NCI-H82 treated with DMSO at 0.1 percent for 48 hours (cell line): ENCODE measurements around the gene UNC79.
A peak's percentile ranks its signal among the peaks of the same experiment; 100 is the strongest.
"Not testable (repeated sequence)": the region's sequence is repeated elsewhere in the genome, so short reads cannot be mapped to it uniquely, and the experiment has no call there.

Experiments used
- DNase-seq: peaks from one replicate; lab custom pipeline; 2025; ENCODE audit not compliant: unreplicated experiment; lab: John Stamatoyannopoulos, UW

UNC79 gene

GRCh38 chr14:93430315-93431035 lies at the start of gene UNC79:
Gene UNC79, plus strand, starts transcription at chr14:93430939. Its CDS starts 91 bp downstream, at chr14:93431030.
- peak; percentile 32 for DNase-seq

GRCh38 chr14:93381644-93382043 lies 49.1 kb upstream of the UNC79 start:
- DNase-seq = no peak

DNA sequence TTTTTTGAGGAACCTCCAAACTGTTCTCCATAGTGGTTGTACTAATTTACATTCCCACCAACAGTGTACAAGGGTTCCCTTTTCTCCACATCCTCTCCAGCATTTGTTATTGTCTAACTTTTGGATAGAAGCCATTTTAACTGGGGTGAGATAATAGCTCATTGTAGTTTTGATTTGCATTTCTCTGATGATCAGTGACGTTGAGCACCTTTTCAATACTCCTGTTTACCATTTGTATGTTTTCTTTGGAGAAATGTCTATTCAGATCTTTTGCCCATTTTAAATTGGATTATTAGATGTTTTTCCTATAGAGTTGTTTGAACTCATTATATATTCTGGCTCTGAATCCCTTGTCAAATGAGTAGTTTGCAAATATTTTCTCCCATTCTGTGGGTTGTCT lies 46.5 kb upstream of the UNC79 start:
- not testable (repeated sequence) for DNase-seq

- DNase-seq = no peak
Measured at GRCh38 chr14:93395231-93395630, 35.5 kb upstream of the UNC79 start.

DNA sequence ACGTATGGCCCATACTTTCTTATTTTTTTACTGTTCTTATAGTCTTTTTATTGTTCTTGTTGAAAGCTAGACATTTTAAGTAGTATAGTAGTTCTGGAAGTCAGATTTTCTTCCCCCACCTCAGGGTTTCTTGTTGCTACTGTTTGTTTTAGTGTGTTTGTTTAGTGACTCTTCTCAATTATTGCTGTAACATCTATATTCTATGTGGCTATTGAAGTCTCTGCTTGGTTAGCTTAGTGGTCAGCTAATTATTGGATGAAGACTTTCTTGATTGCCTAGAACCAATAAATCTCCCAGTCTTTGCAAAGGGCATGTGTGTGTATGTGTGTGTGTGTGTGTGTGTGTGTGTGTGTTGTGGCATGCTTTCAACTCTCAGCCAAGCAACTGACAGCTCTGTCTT lies 34.3 kb upstream of the UNC79 start:
- DNase-seq = no peak

DNA sequence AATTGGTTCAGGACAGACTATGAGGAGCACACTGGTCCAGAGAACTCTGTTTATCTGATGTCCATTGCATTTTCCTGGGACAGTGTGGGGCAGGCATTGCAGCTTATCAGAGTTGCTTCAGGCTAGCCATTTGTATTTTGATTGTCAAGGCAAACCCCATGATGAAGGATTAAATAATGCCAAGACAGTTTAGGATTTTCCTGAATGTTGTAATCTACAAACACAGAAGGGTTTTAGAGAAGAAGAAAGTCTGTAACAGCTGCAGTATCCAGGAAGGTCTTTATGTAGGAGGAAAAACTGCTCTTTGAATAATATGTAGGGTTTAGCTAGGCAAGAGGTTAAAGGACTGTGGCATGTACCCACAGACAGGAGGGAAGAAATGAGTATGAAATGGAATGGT lies 32.2 kb upstream of the UNC79 start:
- no peak for DNase-seq

GRCh38 chr14:93402951-93403350 lies 27.8 kb upstream of the UNC79 start:
- DNase-seq = no peak

DNA sequence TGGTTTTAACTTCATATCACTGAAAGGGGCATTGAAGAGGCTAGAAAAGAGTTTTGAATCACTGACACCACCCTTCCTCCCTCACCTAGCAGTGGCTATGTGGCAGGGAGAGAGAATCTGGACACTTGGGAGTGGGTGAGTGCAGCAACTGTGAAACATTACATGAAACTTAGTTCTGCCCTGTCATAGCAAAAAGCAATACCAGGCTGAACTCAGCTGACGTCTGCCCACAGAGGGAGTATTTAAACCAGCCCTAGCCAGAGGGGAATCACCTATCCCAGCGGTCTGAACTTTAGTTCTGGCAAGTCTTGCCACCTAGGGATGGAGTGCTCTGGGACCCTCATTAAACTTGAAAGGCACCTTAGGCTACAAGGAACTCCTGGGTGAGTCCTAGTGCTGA lies 20.7 kb upstream of the UNC79 start:
- no peak for DNase-seq

GRCh38 chr14:93410893-93411292 lies 19.8 kb upstream of the UNC79 start:
- no peak for DNase-seq

- DNase-seq = not testable (repeated sequence)
Measured at GRCh38 chr14:93425136-93425535, 5.6 kb upstream of the UNC79 start.

GRCh38 chr14:93426750-93427149 lies 4.0 kb upstream of the UNC79 start:
- no peak for DNase-seq

DNA sequence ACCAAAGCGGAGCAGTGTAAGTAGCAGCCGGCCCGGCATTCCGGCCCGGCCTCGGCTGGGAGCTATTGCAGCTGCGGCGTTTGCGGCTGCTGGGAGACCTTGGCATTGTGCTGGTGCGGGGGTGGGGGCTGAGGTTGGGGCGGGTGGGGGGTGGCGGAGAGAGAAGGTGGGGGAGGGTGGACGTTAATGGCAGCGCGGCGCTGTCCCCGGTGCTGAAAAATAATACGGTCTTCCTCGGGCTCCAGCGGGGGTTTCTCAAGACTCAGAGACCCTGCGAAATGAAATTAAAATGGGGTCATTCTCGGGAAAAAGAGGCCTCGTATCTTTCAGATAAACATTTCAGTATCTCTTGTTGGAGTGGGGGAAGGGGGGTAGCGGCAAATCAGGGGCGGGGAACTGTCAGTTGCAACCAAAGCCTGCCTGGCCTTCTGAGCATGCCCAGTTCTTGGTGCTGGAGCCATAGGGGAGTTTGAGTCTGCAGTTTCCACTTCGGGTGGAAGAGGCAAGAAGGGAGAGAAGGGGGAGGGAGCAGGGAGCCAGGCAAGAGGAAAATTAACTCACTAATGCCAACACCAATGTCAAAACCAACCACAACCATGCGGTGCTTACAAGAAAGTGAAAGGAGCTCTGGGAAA lies 414 bp downstream of the UNC79 start:
- DNase-seq = peak; percentile 60

DNA sequence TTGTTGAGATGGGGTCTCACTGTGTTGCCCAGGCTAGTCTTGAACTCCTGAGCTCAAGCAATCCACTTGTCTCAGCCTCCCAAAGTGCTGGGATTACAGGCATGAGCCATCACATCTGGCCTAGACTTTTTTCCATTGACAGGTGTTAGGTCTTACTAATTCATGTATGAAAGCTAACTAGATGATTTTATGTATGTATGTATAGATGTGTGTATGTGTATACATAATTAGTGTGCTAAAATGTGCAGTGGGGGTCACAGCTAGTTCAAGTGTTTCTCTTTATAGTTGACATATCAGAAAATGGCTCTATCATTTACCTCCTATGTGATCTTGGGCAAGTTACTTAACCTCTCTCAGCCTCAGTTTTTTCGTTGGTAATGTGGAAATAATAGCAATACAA lies 23.5 kb downstream of the UNC79 start:
- DNase-seq = no peak

DNA sequence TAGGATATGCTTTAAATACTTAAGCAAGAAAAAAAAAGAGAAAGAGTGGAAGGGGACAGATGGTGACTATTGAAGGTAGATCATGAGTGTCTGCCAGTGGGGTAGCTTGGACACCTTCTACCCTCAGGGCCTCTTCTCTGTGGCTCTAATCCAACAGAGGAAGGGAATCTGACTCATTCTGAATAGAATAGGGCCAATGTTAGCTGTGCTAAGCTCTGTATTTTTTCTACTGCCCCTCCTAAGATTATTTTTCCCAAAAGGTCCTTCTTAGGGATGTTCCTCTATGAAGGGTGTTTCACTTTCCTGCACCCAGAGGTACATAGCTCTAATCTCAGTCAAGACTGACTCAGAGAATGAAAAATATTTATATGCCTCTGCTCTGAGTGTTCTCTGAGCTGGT lies 25.6 kb downstream of the UNC79 start:
- DNase-seq = no peak

DNA sequence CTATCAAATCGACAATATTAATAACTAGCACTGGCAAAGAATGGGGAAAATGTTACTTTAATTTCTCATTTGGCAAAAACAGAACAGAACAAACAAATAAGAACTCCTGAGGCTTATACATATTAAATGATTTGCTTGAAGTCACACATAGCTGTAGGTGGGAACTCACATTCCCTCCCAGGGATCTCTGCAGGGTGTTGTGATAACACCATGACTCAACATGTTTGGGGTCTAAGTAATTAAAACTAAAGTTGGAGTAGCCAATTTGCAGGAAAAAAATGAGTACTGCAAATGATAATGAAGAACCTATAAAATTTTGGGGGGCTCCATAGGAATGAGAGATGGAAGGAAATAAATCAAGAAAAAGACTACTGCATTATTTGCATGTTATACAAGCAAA lies 27.5 kb downstream of the UNC79 start:
- DNase-seq = no peak

GRCh38 chr14:93462479-93462878 lies 31.7 kb downstream of the UNC79 start:
- peak; percentile 99 for DNase-seq

GRCh38 chr14:93464271-93464670 lies 33.5 kb downstream of the UNC79 start:
- peak; percentile 83 for DNase-seq

DNA sequence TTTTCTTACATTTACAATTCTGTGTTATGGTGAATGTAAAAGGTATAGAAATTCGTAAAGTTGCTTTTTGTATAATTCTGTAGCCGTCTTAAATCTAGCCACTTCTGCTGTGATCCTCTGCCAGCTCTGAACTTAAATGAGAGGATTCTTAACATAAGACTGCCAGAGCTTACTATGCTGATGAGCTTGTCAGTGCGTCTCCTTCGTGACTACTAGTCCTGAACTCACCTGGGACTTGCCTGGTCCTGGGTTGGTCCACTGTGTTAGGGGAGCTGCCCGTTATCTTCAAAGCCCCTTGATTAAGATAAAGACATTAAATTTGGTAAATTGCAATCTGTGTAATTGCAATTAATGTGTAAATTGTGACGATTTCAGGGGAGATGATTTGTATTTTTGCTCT lies 44.7 kb downstream of the UNC79 start:
- no peak for DNase-seq

DNA sequence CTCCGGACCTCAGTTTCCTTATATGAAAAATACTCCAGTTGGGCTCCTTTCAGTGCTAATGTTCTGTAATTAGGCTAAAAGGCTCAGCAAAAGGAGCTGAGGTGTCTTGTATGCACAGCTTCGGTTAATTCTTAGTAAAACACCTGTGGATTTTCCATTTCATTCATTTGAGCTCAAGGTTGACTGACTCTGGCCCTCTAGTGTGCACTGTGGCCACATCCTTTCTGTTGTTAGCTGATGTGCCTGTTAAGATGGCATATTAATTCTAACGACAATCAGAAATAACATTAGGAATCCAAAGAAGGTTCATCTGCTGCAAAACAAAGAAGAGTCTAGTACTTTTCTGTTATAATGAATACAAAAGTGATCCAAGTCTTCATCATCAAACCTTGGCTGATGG lies 45.6 kb downstream of the UNC79 start:
- DNase-seq = no peak

- DNase-seq = not testable (repeated sequence)
Measured at GRCh38 chr14:93479074-93479473, 48.3 kb downstream of the UNC79 start.

- no peak for DNase-seq
Measured at GRCh38 chr14:93480867-93481266, 50.1 kb downstream of the UNC79 start.

GRCh38 chr14:93481758-93482157 lies 51.0 kb downstream of the UNC79 start:
- no peak for DNase-seq

DNA sequence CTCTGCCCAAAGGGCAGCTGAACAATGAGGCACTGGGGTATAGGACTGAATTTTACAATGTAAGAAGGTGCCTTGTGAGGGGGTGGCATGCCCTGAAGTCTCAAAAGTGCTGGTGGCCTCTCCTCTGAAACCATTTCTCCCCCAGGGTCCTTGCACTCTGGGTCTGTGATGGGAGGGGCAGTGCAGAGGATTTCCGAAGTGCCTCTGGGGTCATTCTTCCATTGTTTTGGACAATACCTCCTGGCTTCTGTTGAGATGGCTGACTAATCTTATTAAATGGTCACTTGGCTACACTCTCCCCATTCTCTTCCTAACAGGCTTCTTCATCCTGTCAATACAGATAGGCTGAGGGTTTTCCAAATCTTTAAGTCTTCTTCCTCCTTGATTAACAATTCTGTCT lies 59.3 kb downstream of the UNC79 start:
- no peak for DNase-seq
